Right lobe of liver (tissue), 6 donors: ENCODE data around the gene PGLYRP3. TPM values are rescaled to one million over a fixed set of nuclear protein-coding genes. Genes with fewer than 3 reads are reported as not detected.
"Not testable (repeated sequence)": the region's sequence is repeated elsewhere in the genome, so short reads cannot be mapped to it uniquely, and the experiment has no call there.

Experiments
- ATAC-seq, 4 donors: fragments of 200-7000 bp; cut with Tn5 transposase; one replicate each; pipeline ENCODE4 v1.9.1; 2020; ENCODE audit warnings: mild to moderate bottlenecking in 4 of 4, moderate library complexity in 4 of 4
- DNase-seq, 3 donors: peaks; one replicate each; pipeline ENCODE4 v3.0.0-alpha.2; 2020
- H3K27ac ChIP-seq, 3 donors: fragments of 200-600 bp; one replicate each; pipeline ENCODE4 v1.8.0; 2022
- H3K27me3 ChIP-seq, 2 donors: fragments of 200-600 bp; one replicate each; pipeline ENCODE4 v1.8.0; 2022
- H3K36me3 ChIP-seq, 4 donors: fragments of 200-600 bp; sonication (generic) in 1 of 4; one replicate each; pipeline versions ENCODE4 v1.5.1 to v1.8.0; 2017 to 2022; ENCODE audit warnings: control low read depth in 1 of 4
- H3K4me1 ChIP-seq, 4 donors: fragments of 200-600 bp; sonication (generic) in 1 of 4; one replicate each; pipeline versions ENCODE4 v1.5.1 to v1.8.0; 2017 to 2022; ENCODE audit warnings: control low read depth in 1 of 4
- H3K4me3 ChIP-seq, 3 donors: fragments of 200-600 bp; one replicate each; pipeline ENCODE4 v1.8.0; 2022
- H3K9me3 ChIP-seq, 4 donors: fragments of 200-600 bp; sonication (generic) in 1 of 4; one replicate each; pipeline versions ENCODE4 v1.5.1 to v1.8.0; 2017 to 2022; ENCODE audit warnings: control low read depth in 1 of 4
- CTCF ChIP-seq, 4 donors: fragments of 200-600 bp in 3 of 4; fragments of 450-650 bp in 1 of 4; IDR thresholded peaks; one replicate each; pipeline versions ENCODE4 v1.5.1 to v1.8.0; 2016 to 2022; ENCODE audit warnings: antibody characterized with exemption in 4 of 4, mild to moderate bottlenecking in 2 of 4
- POLR2A ChIP-seq: fragments of 450-650 bp; IDR thresholded peaks from one replicate; pipeline ENCODE4 v1.6.1; 2017; ENCODE audit warnings: antibody characterized with exemption, mild to moderate bottlenecking
- WGBS: methylation state at CpG from one replicate; pipeline ENCODE4 v1.1.6; 2018; ENCODE audit warnings: low coverage, low lambda C conversion rate; ENCODE audit not compliant: insufficient coverage; ENCODE audit errors: missing lambda C conversion rate; 5-methylcytosine and 5-hydroxymethylcytosine counted together
- intact Hi-C, 2 donors: fragments of 100-400 bp; cut with DNase I; formaldehyde crosslinking; loops; one replicate each; pipeline versions ENCODE4 v1.11.2 to v1.14.1; 2022
- total RNA-seq, 6 experiments: library from RNA; depleted of rRNA in 2 of 6; stranded (reverse); fragments of >200 nt in 2 of 6; fragmentation: NEBNext Ultra II Directional in 3 of 6; extraction: Animal tissue kit (Norgen Biotek cat#: 25700) in 3 of 6; gene quantifications; one replicate each; pipeline versions ENCODE4 v1.1.0 to v1.2.4, GENCODE V29; 2016 to 2023
- donor health status: DM: no; HTN: yes; CAD: no.
- donor health status: DM: no; HTN: no; CAD: no.
- donor health status: DM: no; HTN: no; CAD: no.
- donor health status: DM: no; HTN: yes; CAD: no.
- donor health status: DM: no; HTN: yes; CAD: no.

PGLYRP3 gene
- total RNA-seq, 6 experiments from 2014 or later: not detected

GRCh38 chr1:153324912-153325311 lies 12.2 kb upstream of the PGLYRP3 start:
- Histone ChIP-seq H3K4me1 (no peaks in the 10 kb centered on the region), H3K4me3 (no peak overlapping the region), H3K27ac (no peak overlapping the region), H3K36me3 (no peaks in the 10 kb centered on the region), H3K27me3 (no peaks in the 10 kb centered on the region), H3K9me3 (no peaks in the 10 kb centered on the region)
- TF ChIP-seq POLR2A (no peak), CTCF (IDR thresholded peaks at IDR 0.05) (no peak)
- ATAC-seq (no peak), DNase-seq (no peak)
- intact Hi-C loops: no loop called here

GRCh38 chr1:153322568-153322967 lies 9.8 kb upstream of the PGLYRP3 start:
- no peaks in the 10 kb centered on the region for H3K9me3 ChIP-seq
- intact Hi-C loops: no loop called here
- TF ChIP-seq CTCF (IDR thresholded peaks at IDR 0.05) (no peak), POLR2A (no peak)
- DNase-seq: no peak
- no peaks in the 10 kb centered on the region for H3K27me3 ChIP-seq
- no peak overlapping the region for H3K4me3 ChIP-seq
- no peak overlapping the region for H3K27ac ChIP-seq
- no peaks in the 10 kb centered on the region for H3K4me1 ChIP-seq
- 0% methylated on average over 1 of the region's 1 CpG for WGBS
- no peaks in the 10 kb centered on the region for H3K36me3 ChIP-seq
- no peak for ATAC-seq

- H3K4me1 ChIP-seq, DNase-seq, H3K36me3 ChIP-seq, ATAC-seq, H3K27me3 ChIP-seq, H3K27ac ChIP-seq, H3K4me3 ChIP-seq, intact Hi-C loops, H3K9me3 ChIP-seq: not testable (repeated sequence)
- 58% methylated on average over 7 of the region's 7 CpGs for WGBS
Measured at GRCh38 chr1:153318145-153318544, 5.4 kb upstream of the PGLYRP3 start.

- H3K27me3 ChIP-seq, H3K9me3 ChIP-seq, H3K27ac ChIP-seq, H3K4me3 ChIP-seq, H3K36me3 ChIP-seq, DNase-seq, intact Hi-C loops, ATAC-seq, H3K4me1 ChIP-seq: not testable (repeated sequence)
Measured at GRCh38 chr1:153316013-153316412, 3.3 kb upstream of the PGLYRP3 start.

GRCh38 chr1:153314388-153314787 lies 1.6 kb upstream of the PGLYRP3 start:
- ATAC-seq, H3K36me3 ChIP-seq, DNase-seq, H3K4me3 ChIP-seq, H3K27me3 ChIP-seq, intact Hi-C loops, H3K27ac ChIP-seq, H3K9me3 ChIP-seq, H3K4me1 ChIP-seq: not testable (repeated sequence)

GRCh38 chr1:153313288-153313687 lies 536 bp upstream of the PGLYRP3 start:
- no peak overlapping the region for H3K4me3 ChIP-seq
- H3K9me3 ChIP-seq: no peaks in the 10 kb centered on the region
- no peak for ATAC-seq
- no CpG with 5 or more reads among the region's 2 CpGs for WGBS
- no peak for DNase-seq
- no peak overlapping the region for H3K27ac ChIP-seq
- no peak for TF ChIP-seq CTCF (IDR thresholded peaks at IDR 0.05)
- no peak for TF ChIP-seq POLR2A
- H3K36me3 ChIP-seq: no peaks in the 10 kb centered on the region
- no peaks in the 10 kb centered on the region for H3K4me1 ChIP-seq
- intact Hi-C loops: no loop called here
- H3K27me3 ChIP-seq: no peaks in the 10 kb centered on the region
